ENCODE measurements around the gene COL4A2. TPM values are rescaled to one million over a fixed set of nuclear protein-coding genes. Genes with fewer than 3 reads are reported as not detected.

COL4A2 gene
- polyA plus RNA-seq, 1 donor (not counting 4 experiments of a cell fraction or from before 2014, with no cell fraction given): 30.7 TPM

- Histone ChIP-seq H3K4me1 (ENCODE audit: control insufficient read depth, extremely low read depth, insufficient read depth, low read length) (peaks cover 60% of the 10 kb centered on the region), H3K9me3 (ENCODE audit: control insufficient read depth, low read depth, low read length) (no peaks in the 10 kb centered on the region), H3K79me2 (ENCODE audit: control insufficient read depth, insufficient read depth, low read length) (peaks cover 26% of the 10 kb centered on the region), H3K4me3 (ENCODE audit: control insufficient read depth in 2 of 3, extremely low read depth in 1 of 3, insufficient read depth in 2 of 3, low read depth in 1 of 3, low read length in 3 of 3) (no peak overlapping the region), H3K36me3 (ENCODE audit: control insufficient read depth in 2 of 2, extremely low read depth in 1 of 2, insufficient read depth in 2 of 2, low read length in 2 of 2) (no peaks in the 10 kb centered on the region), H3K27ac (ENCODE audit: control insufficient read depth, insufficient read depth, low read length) (peak overlapping the region; percentile 38), H4K20me1 (ENCODE audit: control insufficient read depth, extremely low read depth, insufficient read depth, low read length) (no peaks in the 10 kb centered on the region), H2AFZ (ENCODE audit: control insufficient read depth, low read length) (no peak overlapping the region), H3K9me1 (ENCODE audit: control insufficient read depth, extremely low read depth, insufficient read depth, low read length) (no peaks in the 10 kb centered on the region), H3K9ac (ENCODE audit: control insufficient read depth, extremely low read depth, insufficient read depth, low read length) (peak overlapping the region; percentile 4), H3K4me2 (ENCODE audit: control insufficient read depth, extremely low read depth, insufficient read depth, low read depth, low read length) (peak overlapping the region; percentile 31), H3K27me3 (ENCODE audit: control insufficient read depth, extremely low read depth, insufficient read depth, low read length) (no peaks in the 10 kb centered on the region)
- dilution Hi-C loops (cut with MboI; ENCODE audit: extremely low pct_ligation_motif_present, low sequenced_read_pairs): no loop called here
- FAIRE-seq (no peak), DNase-seq (ENCODE audit: low read depth, low spot score) (no peak)
- TF ChIP-seq CTCF (optimal IDR thresholded peaks at IDR 0.05 in 1 of 3, IDR thresholded peaks at IDR 0.05 in 1 of 3, conservative IDR thresholded peaks at IDR 0.05 in 1 of 3; ENCODE audit: extremely low read depth in 1 of 3, insufficient read depth in 2 of 3, low read length in 3 of 3): no peak
- TF ChIP-seq EZH2 (IDR thresholded peaks at IDR 0.05; ENCODE audit: low read length): no peak
Observed at GRCh38 chr13:110261166-110262081, 45.7 kb upstream of the COL4A2 start.

- dilution Hi-C loops (cut with MboI; ENCODE audit: extremely low pct_ligation_motif_present, low sequenced_read_pairs): no loop called here
- Histone ChIP-seq H3K79me2 (ENCODE audit: control insufficient read depth, insufficient read depth, low read length) (peaks cover 27% of the 10 kb centered on the region), H3K9me1 (ENCODE audit: control insufficient read depth, extremely low read depth, insufficient read depth, low read length) (no peaks in the 10 kb centered on the region), H3K36me3 (ENCODE audit: control insufficient read depth in 2 of 2, extremely low read depth in 1 of 2, insufficient read depth in 2 of 2, low read length in 2 of 2) (no peaks in the 10 kb centered on the region), H3K4me1 (ENCODE audit: control insufficient read depth, extremely low read depth, insufficient read depth, low read length) (peaks cover 58% of the 10 kb centered on the region), H3K4me3 (ENCODE audit: control insufficient read depth in 2 of 3, extremely low read depth in 1 of 3, insufficient read depth in 2 of 3, low read depth in 1 of 3, low read length in 3 of 3) (no peak overlapping the region), H3K27me3 (ENCODE audit: control insufficient read depth, extremely low read depth, insufficient read depth, low read length) (no peaks in the 10 kb centered on the region), H3K9me3 (ENCODE audit: control insufficient read depth, low read depth, low read length) (no peaks in the 10 kb centered on the region), H3K4me2 (ENCODE audit: control insufficient read depth, extremely low read depth, insufficient read depth, low read depth, low read length) (no peak overlapping the region), H2AFZ (ENCODE audit: control insufficient read depth, low read length) (no peak overlapping the region), H3K9ac (ENCODE audit: control insufficient read depth, extremely low read depth, insufficient read depth, low read length) (no peak overlapping the region), H4K20me1 (ENCODE audit: control insufficient read depth, extremely low read depth, insufficient read depth, low read length) (no peaks in the 10 kb centered on the region), H3K27ac (ENCODE audit: control insufficient read depth, insufficient read depth, low read length) (no peak overlapping the region)
- DNase-seq (ENCODE audit: low read depth, low spot score) (no peak), FAIRE-seq (no peak)
- TF ChIP-seq CTCF (optimal IDR thresholded peaks at IDR 0.05 in 1 of 3, IDR thresholded peaks at IDR 0.05 in 1 of 3, conservative IDR thresholded peaks at IDR 0.05 in 1 of 3; ENCODE audit: extremely low read depth in 1 of 3, insufficient read depth in 2 of 3, low read length in 3 of 3): no peak
- no peak for TF ChIP-seq EZH2 (IDR thresholded peaks at IDR 0.05; ENCODE audit: low read length)
Observed at GRCh38 chr13:110262082-110262436, 45.0 kb upstream of the COL4A2 start.

Measured in keratinocyte (primary cell).